MCF 10A (cell line): ENCODE data around the gene KLK2. TPM values are rescaled to one million over a fixed set of nuclear protein-coding genes. Genes with fewer than 3 reads are reported as not detected.

Experiments
- BruUV-seq: library from RNA; stranded (reverse); fragments of 400-500 nt; replicated peaks from 2 replicates; lab custom pipeline; 2021; lab: Mats Ljungman, UMichigan
- CTCF ChIA-PET: fragments of 300-600 bp; sonication (Branson Sonifier 250); formaldehyde crosslinking; extraction: SDS; loops from one replicate; lab custom pipeline; 2021; ENCODE audit warnings: antibody characterized with exemption, inconsistent platforms; lab: Yijun Ruan, JAX
- POLR2A ChIA-PET: fragments of 300-600, 350-650 bp; sonication (Branson Sonifier 250); formaldehyde crosslinking; extraction: SDS; loops from one replicate; lab custom pipeline; 2020; ENCODE audit warnings: antibody characterized with exemption, inconsistent platforms; lab: Yijun Ruan, JAX
- DNase-seq: peaks from one replicate; pipeline ENCODE4 v3.0.0-alpha.2; 2018; ENCODE audit not compliant: unreplicated experiment
- H3K27ac Mint-ChIP-seq: one replicate; pipeline ENCODE4 v1.8.0; 2022; ENCODE audit warnings: mild to moderate bottlenecking, low read depth, mixed read lengths; ENCODE audit not compliant: unreplicated experiment
- H3K27me3 Mint-ChIP-seq: one replicate; pipeline ENCODE4 v1.8.0; 2022; ENCODE audit warnings: mixed read lengths; ENCODE audit not compliant: insufficient read depth, unreplicated experiment
- H3K36me3 Mint-ChIP-seq: one replicate; pipeline ENCODE4 v1.8.0; 2022; ENCODE audit warnings: mild to moderate bottlenecking, moderate library complexity, mixed read lengths; ENCODE audit not compliant: insufficient read depth, unreplicated experiment
- H3K4me1 Mint-ChIP-seq: one replicate; pipeline ENCODE4 v1.8.0; 2022; ENCODE audit warnings: mixed read lengths; ENCODE audit not compliant: insufficient read depth, unreplicated experiment
- H3K4me3 Mint-ChIP-seq: one replicate; pipeline ENCODE4 v1.8.0; 2022; ENCODE audit warnings: mild to moderate bottlenecking, moderate library complexity, mixed read lengths; ENCODE audit not compliant: unreplicated experiment
- H3K9me3 Mint-ChIP-seq: one replicate; pipeline ENCODE4 v1.8.0; 2022; ENCODE audit warnings: mixed read lengths; ENCODE audit not compliant: unreplicated experiment
- intact Hi-C: fragments of 100-400 bp; cut with micrococcal nuclease; formaldehyde crosslinking; loops from 2 replicates; pipeline ENCODE4 v1.14.1; 2022
- total RNA-seq: library from RNA; stranded (reverse); gene quantifications from 2 replicates; pipeline ENCODE4 v1.2.3, GENCODE V29; 2022
- TF ChIP-seq, protein P1 (sequence below): fragments of 200-600 bp; IDR thresholded peaks from one replicate; pipeline ENCODE4 v1.8.0; 2022; ENCODE audit warnings: antibody characterized with exemption, mild to moderate bottlenecking; ENCODE audit not compliant: unreplicated experiment

Gene KLK2
- total RNA-seq, 1 experiment from 2014 or later, result not detected

DNA sequence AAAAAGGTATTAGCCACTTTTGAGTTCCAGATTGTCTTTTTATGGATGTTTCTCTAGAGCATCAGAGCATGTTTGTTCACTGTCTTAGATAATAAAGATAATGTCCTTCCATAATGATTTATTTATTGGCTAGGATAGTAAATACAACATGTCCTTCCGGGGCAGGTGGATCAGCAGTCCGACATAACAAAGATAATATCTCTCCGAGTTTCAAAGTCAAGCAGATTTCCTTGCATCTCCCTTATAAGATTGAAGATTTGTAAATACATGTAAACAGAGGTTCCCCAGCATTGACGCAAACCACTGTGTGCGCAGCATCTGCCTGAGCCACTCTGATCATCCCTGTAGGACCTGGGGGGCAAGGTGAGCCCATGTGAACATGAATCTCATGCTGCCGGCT lies 31.1 kb upstream of the KLK2 start:
- no peak for DNase-seq
- no TSS peak for BruUV-seq
- no peak overlapping the region for H3K27ac Mint-ChIP-seq
- no peak overlapping the region for H3K4me3 Mint-ChIP-seq
- TF ChIP-seq, protein P1, sequence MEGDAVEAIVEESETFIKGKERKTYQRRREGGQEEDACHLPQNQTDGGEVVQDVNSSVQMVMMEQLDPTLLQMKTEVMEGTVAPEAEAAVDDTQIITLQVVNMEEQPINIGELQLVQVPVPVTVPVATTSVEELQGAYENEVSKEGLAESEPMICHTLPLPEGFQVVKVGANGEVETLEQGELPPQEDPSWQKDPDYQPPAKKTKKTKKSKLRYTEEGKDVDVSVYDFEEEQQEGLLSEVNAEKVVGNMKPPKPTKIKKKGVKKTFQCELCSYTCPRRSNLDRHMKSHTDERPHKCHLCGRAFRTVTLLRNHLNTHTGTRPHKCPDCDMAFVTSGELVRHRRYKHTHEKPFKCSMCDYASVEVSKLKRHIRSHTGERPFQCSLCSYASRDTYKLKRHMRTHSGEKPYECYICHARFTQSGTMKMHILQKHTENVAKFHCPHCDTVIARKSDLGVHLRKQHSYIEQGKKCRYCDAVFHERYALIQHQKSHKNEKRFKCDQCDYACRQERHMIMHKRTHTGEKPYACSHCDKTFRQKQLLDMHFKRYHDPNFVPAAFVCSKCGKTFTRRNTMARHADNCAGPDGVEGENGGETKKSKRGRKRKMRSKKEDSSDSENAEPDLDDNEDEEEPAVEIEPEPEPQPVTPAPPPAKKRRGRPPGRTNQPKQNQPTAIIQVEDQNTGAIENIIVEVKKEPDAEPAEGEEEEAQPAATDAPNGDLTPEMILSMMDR, result no peak
- CTCF ChIA-PET, result no interaction called here
- H3K36me3 Mint-ChIP-seq, result no peaks in the 10 kb centered on the region
- H3K9me3 Mint-ChIP-seq, result peaks cover 7% of the 10 kb centered on the region
- intact Hi-C loops, result no loop called here
- H3K4me1 Mint-ChIP-seq, result no peaks in the 10 kb centered on the region
- POLR2A ChIA-PET, result no interaction called here
- H3K27me3 Mint-ChIP-seq, result peaks cover 43% of the 10 kb centered on the region

DNA sequence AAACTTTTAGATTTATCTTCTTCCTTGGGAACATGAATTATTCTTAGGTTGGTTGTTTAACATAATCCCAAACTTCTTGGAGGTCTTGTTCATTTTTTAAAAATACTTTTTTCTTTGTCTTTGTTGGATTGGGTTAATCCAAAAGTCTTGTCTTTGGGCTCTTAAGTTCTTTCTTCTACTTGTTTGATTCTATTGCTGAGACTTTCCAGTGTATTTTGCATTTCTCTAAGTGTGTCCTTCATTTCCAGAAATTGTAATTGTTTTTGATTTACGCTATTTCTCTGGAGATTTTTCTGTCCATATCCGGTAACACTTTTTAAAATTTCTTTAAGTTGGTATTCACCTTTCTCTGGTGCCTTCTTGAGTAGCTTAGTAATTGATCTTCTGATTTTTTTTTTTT lies 30.0 kb upstream of the KLK2 start:
- H3K27ac Mint-ChIP-seq, result no peak overlapping the region
- TF ChIP-seq, protein P1, result no peak
- ChIA-PET POLR2A (interaction anchor here (0.7 kb wide), 1 partner anchor 39 kb away, joined by 3 read pairs; no protein-coding TSS in a partner anchor), CTCF (interaction anchor here (0.7 to 1.6 kb wide), 2 partner anchors 10 to 79 kb away, joined by 5 read pairs; partner anchors contain the start of gene KLK15)
- peaks cover 7% of the 10 kb centered on the region for H3K9me3 Mint-ChIP-seq
- BruUV-seq, result no TSS peak
- H3K36me3 Mint-ChIP-seq, result no peaks in the 10 kb centered on the region
- no peak overlapping the region for H3K4me3 Mint-ChIP-seq
- no peak for DNase-seq
- H3K27me3 Mint-ChIP-seq, result peaks cover 43% of the 10 kb centered on the region
- H3K4me1 Mint-ChIP-seq, result no peaks in the 10 kb centered on the region
- intact Hi-C loops, result no loop called here

DNA sequence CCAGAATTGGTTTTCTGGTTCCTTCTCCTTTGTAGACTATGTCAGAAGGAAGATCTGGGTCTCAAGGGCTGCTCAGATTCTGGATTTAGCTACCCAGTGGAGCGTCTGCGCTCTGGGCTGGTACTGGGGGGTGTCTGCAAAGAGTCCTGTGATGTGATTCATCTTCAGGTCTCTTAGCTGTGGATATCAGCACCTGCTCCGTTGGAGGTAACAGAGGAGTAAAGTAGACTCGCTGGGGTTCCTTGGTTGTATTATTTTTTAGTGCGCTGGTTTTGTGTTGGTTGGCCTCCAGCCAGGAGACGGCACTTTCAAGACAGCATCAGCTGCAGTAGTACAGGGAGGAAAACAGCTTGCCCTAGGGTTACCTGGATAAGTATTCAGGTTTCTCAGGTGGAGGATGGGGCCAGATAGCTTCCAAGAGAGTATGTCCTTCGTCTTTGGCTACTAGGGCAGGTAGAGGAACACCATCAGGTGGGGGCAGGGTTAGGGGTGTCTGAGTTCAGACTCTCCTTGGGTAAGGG lies 29.5 kb upstream of the KLK2 start:
- ChIA-PET CTCF (interaction anchor here (0.6 to 1.6 kb wide), 3 partner anchors 60 to 832 kb away, joined by 3 to 5 read pairs (median 3); no protein-coding TSS in a partner anchor), POLR2A (interaction anchor here (0.7 kb wide), 1 partner anchor 40 kb away, joined by 3 read pairs; no protein-coding TSS in a partner anchor)
- no TSS peak for BruUV-seq
- Mint-ChIP-seq H3K4me1 (no peaks in the 10 kb centered on the region), H3K36me3 (no peaks in the 10 kb centered on the region), H3K27ac (no peak overlapping the region), H3K9me3 (peaks cover 7% of the 10 kb centered on the region), H3K4me3 (no peak overlapping the region), H3K27me3 (peaks cover 43% of the 10 kb centered on the region)
- TF ChIP-seq, protein P1, result no peak
- intact Hi-C loops, result no loop called here
- no peak for DNase-seq

DNA sequence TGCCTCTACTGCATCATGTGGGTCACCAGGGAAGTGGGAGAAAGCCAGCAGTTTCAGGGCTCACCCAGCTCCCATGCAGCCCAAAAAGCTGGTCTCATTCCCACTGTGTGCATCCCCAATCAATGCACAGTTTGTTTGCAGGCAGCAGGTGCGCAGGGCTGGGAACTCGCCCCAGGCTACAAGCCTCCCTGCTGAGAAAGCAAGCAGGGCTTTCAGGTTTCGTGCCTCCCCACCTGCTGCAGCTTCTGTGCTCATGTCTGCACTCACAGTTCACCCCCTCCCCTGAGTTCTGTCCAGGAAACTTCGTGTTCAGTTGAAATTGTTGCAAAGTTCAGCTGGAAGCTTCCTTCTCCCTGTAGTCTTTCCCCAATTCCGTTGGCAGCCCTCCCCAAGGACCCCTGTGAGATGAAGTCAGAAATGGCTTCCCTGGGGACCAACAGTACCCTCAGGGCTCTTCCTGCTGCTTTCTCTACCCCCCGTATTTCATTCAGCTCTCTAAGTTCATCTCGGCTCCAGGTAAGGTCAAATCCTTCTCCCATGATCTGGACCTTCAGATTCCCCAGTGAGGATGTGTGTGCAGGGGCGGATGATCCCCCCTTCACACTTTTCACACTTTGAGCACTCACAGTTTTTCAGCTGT lies 28.8 kb upstream of the KLK2 start:
- peaks cover 7% of the 10 kb centered on the region for H3K9me3 Mint-ChIP-seq
- TF ChIP-seq, protein P1, result no peak
- no peak overlapping the region for H3K27ac Mint-ChIP-seq

More for the DNA sequence above, 28.8 kb upstream of the KLK2 start:
- Mint-ChIP-seq H3K4me1 (no peaks in the 10 kb centered on the region), H3K36me3 (no peaks in the 10 kb centered on the region), H3K27me3 (peaks cover 43% of the 10 kb centered on the region), H3K4me3 (no peak overlapping the region)
- CTCF ChIA-PET, result interaction anchor here (0.6 to 1.6 kb wide), 2 partner anchors 61 to 78 kb away, joined by 3 to 5 read pairs; no protein-coding TSS in a partner anchor
- POLR2A ChIA-PET, result no interaction called here
- BruUV-seq, result no TSS peak
- intact Hi-C loops, result no loop called here
- DNase-seq, result no peak
